SHP77 treated with DMSO at 0.1 percent for 48 hours (cell line): ENCODE data around the gene FBN3.

Experiments used
- DNase-seq: peaks from one replicate; lab custom pipeline; 2025; lab: John Stamatoyannopoulos, UW

FBN3 gene

DNA sequence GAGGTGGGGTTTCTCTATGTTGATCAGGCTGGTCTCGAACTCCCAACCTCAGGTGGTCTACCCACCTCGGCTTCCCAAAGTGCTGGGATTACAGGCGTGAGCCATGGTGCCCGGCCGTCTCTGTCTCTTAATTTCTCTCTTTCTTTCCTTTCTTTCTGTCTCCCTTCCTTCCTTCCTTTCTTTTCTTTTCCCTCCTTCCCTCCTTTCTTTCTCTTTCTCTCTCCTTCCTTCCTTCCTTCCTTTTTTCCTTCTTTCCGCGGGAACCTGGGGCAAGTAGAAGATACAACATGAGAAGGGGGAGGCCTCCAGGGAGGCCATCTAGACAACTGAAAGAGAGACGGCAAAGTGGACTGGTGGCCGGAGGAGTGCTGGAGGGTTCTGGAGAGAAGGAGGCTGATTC, 128.7 kb downstream of the FBN3 start:
- no peak for DNase-seq

DNA sequence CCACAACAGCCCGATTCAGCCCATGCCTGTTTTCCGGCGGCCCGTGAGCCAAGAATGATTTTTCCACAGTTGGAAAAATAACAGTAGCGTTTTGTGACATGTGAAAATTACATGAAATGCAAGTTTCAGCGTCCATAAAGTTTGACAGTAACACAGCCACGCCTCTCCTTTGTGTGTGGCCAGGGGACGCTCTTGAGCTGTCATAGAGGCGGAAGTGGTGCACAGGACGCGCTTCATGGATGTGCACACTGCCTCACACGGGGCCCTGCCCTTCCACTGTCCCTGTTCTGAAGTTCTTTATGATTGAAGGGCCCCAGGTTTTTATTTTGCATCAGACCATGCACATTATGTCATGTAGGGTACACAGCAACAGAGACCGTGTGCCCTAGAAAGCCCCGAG, 131.6 kb downstream of the FBN3 start:
- no peak for DNase-seq
